Measurements from ENCODE around the gene PRR35.

Gene PRR35

DNA sequence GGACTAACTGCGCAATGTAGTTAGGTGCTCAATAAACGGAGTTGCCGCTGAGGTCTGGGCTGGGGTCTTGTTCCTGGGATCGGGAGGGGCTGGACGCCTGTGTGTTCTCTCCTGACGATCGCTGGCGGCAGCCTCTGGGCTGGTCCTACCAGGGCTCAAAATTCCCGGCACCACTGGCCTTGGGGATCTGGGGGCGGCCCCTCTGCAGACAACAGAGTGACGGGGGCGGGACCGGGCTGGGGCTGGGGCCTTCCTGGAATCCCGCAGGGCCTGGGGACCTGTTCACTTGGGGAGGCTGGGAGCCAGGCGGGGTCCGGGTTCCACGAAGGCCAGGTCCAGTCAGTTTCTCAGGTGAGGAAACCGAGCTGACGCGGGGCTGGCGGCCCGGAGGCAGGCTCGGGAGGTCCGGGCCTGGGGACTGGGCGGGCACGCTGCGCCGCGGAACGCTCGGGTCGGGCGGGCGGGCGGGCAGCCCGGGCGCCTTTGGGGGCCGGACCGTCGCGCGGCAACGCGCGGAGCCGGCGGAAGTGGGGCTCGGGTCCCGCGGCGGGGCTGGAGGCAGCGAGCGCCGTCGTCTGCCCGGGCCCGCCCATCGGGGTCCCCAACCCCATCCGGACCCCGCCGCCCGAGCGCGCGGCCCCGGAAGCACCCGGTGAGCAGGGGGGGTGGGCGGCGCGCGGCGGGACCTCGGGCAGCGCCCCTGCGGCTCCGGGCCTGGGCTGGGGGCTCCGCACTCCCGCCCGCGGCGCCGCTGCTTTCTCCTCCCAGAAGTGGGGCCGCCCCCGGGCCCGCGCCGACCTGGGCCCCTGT is 9.5 kb downstream of the PRR35 start, which contains the start of gene PIGQ:
Gene PIGQ (plus strand): TSS at position 524 of the 810 bp plus-strand sequence. CDS start 4,107 bp downstream, outside the sequence.
- DNase-seq (ENCODE audit: low spot score), result peak; percentile 97
- TF ChIP-seq, protein P1, sequence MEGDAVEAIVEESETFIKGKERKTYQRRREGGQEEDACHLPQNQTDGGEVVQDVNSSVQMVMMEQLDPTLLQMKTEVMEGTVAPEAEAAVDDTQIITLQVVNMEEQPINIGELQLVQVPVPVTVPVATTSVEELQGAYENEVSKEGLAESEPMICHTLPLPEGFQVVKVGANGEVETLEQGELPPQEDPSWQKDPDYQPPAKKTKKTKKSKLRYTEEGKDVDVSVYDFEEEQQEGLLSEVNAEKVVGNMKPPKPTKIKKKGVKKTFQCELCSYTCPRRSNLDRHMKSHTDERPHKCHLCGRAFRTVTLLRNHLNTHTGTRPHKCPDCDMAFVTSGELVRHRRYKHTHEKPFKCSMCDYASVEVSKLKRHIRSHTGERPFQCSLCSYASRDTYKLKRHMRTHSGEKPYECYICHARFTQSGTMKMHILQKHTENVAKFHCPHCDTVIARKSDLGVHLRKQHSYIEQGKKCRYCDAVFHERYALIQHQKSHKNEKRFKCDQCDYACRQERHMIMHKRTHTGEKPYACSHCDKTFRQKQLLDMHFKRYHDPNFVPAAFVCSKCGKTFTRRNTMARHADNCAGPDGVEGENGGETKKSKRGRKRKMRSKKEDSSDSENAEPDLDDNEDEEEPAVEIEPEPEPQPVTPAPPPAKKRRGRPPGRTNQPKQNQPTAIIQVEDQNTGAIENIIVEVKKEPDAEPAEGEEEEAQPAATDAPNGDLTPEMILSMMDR (IDR thresholded peaks at IDR 0.05; ENCODE audit: extremely low read depth, missing control alignments), result no peak

DNA sequence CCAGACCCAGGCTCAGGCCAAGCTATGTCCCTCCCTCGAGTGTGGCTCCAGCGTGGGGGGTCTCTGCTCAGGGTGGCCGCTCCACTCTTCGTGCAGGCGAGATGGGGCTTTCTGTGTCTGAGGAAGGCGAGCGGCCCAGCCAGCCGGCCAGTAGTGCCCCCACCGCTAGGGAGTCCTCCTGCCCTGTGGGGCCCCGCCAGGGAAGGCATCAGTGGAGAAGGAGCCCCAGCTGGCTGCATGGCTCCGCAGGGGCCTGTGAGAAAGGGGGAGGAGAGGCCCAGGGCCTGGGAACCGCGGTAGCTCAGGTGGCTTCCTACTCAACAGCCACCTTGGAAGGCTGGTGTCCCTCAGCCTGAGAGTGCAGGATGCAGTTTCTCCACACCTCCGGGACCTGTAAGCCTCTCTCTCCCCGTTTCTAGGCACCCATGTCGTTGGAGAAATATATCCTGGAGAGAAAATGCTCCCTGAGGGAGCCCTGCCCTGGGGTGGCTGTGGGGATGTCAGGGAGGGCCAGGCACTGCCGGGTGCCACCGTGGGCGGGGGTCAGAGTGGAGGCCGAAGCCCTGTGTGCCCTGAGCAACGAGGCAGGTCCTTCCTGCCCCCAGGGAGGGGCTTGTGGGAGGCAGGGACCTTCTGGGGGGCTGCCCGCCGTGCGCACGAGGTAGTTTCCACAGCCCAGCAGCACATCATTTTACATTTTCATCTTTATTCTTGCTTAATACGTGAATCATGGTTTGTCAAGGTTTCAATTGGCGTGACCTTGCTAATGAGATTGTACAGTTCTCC is 12.9 kb downstream of the PRR35 start:
- no peak for DNase-seq (ENCODE audit: low spot score)
- TF ChIP-seq, protein P1 (IDR thresholded peaks at IDR 0.05; ENCODE audit: extremely low read depth, missing control alignments), result no peak

DNA sequence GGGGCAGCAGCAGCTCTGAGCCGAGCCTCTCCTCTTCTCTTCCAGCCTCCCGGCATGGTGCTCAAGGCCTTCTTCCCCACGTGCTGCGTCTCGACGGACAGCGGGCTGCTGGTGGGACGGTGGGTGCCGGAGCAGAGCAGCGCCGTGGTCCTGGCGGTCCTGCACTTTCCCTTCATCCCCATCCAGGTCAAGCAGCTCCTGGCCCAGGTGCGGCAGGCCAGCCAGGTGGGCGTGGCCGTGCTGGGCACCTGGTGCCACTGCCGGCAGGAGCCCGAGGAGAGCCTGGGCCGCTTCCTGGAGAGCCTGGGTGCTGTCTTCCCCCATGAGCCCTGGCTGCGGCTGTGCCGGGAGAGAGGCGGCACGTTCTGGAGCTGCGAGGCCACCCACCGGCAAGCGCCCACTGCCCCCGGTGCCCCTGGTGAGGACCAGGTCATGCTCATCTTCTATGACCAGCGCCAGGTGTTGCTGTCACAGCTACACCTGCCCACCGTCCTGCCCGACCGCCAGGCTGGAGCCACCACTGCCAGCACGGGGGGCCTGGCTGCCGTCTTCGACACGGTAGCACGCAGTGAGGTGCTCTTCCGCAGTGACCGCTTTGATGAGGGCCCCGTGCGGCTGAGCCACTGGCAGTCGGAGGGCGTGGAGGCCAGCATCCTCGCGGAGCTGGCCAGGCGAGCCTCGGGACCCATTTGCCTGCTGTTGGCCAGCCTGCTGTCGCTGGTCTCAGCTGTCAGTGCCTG is 14.0 kb downstream of the PRR35 start:
- no peak for DNase-seq (ENCODE audit: low spot score)
- TF ChIP-seq, protein P1 (IDR thresholded peaks at IDR 0.05; ENCODE audit: extremely low read depth, missing control alignments), result no peak

DNA sequence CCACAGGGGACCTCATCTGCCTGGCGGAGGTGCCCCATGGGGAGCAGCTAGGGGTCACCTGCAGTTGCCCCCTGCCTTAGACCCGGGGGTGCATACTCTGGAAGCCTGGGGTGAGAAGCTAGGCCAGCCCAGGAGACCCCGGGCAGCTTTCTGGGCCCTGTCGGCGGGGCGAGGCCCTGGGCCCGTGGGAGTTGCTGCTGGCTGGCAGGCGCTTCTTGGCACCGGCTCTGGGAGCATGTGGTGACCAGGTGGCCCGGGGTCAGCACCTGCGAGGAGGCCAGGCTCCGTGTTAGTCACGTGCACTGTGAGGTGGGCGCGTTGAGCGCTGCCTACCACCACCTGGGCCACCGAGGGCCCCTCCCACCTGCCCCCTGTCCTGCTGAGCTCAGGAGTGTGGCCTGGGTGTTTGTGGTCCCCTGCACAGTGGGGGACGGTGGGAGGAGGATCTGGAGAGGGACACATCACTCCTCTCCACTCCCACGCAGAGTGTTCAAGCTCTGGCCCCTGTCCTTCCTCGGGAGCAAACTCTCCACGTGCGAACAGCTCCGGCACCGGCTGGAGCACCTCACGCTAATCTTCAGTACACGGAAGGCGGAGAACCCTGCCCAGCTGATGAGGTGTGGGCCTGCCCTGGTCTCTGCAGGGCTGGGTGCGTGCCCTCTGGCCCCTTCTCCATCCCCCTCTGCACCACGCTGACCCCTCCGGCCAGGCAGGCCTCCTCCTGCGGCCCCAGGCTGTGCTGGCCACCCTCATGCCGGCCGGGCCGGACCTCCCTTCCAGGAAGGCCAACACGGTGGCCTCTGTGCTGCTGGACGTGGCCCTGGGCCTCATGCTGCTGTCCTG is 15.4 kb downstream of the PRR35 start:
- DNase-seq (ENCODE audit: low spot score), result no peak

DNA sequence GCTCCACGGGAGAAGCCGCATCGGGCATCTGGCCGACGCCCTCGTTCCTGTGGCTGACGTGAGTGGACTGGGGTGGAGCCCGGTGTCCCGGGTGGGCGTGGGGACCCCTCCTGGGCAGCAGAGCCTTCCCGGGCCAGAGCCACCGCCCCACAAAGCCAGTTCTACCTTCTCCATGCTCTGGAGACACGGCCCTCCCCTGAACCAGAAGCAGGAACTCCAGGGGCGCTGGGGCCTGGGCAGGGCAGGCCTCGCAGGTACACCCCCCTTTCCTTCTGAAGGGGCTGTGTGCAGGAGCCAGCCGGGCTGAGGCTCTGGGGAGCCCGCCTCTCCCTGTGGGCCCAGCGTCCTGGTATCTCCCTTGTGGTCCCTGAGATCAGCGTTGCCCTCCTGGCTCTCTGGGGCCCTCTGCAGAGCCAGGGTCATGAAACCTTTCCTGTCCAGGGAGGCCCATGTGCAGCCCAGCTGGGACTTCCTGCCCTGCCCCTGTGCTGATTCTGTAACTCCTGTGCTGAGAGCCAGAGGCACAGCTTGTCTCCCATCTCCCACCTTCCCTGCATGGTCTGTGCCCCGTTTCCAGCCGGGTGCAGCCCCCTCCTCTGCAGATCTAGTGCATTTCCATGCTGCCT is 16.1 kb downstream of the PRR35 start:
- no peak for DNase-seq (ENCODE audit: low spot score)
- TF ChIP-seq, protein P1 (IDR thresholded peaks at IDR 0.05; ENCODE audit: extremely low read depth, missing control alignments), result no peak

More for the DNA sequence above, 15.4 kb downstream of the PRR35 start:
- TF ChIP-seq, protein P1 (IDR thresholded peaks at IDR 0.05; ENCODE audit: extremely low read depth, missing control alignments), result no peak

GRCh38 chr16:576823-577201 is 16.6 kb downstream of the PRR35 start:
- no peak for DNase-seq (ENCODE audit: low spot score)
- TF ChIP-seq, protein P1 (IDR thresholded peaks at IDR 0.05; ENCODE audit: extremely low read depth, missing control alignments), result no peak

Data from GM20000 (cell line).